MM.1S (cell line): Measurements from ENCODE around the gene SNHG17.

Experiments used
- DNase-seq: peaks from one replicate; pipeline ENCODE4 v3.0.0-alpha.2; 2015
- H2AFZ ChIP-seq: fragments of 300-600 bp; sonication (generic); 2 replicates; pipeline ENCODE4 v1.6.0; 2016; ENCODE audit warnings: antibody characterized with exemption, low read length
- H3F3A ChIP-seq: fragments of 300-600 bp; sonication (generic); 2 replicates; pipeline ENCODE4 v1.6.1; 2016; ENCODE audit warnings: mild to moderate bottlenecking, antibody characterized with exemption, low read length, moderate library complexity, mixed read lengths; ENCODE audit not compliant: insufficient read depth
- H3K27ac ChIP-seq: fragments of 300-600 bp; sonication (generic); 2 replicates; pipeline ENCODE4 v1.5.1; 2016; ENCODE audit warnings: mild to moderate bottlenecking, low read length
- H3K27me3 ChIP-seq: fragments of 300-600 bp; sonication (generic); replicated peaks from 2 replicates; pipeline ENCODE4 v1.6.0; 2016; ENCODE audit warnings: low read length; ENCODE audit not compliant: insufficient read depth
- H3K36me3 ChIP-seq: fragments of 300-600 bp; sonication (generic); replicated peaks from 2 replicates; pipeline ENCODE4 v1.6.1; 2016; ENCODE audit warnings: mild to moderate bottlenecking, low read length, mixed read lengths; ENCODE audit not compliant: insufficient read depth
- H3K4me1 ChIP-seq: fragments of 300-600 bp; sonication (generic); 2 replicates; pipeline ENCODE4 v1.6.1; 2016; ENCODE audit warnings: low read length, mixed read lengths
- H3K4me2 ChIP-seq: fragments of 300-600 bp; sonication (generic); 2 replicates; pipeline ENCODE4 v1.6.0; 2016; ENCODE audit warnings: low read depth, low read length
- H3K4me3 ChIP-seq: fragments of 300-600 bp; sonication (generic); 2 replicates; pipeline ENCODE4 v1.5.1; 2016; ENCODE audit warnings: low read length, mixed read lengths
- H3K79me2 ChIP-seq: fragments of 300-600 bp; sonication (generic); 2 replicates; pipeline ENCODE4 v1.6.1; 2016; ENCODE audit warnings: mixed run types, low read length, mixed read lengths
- H3K9ac ChIP-seq: fragments of 300-600 bp; sonication (generic); 2 replicates; pipeline ENCODE4 v1.6.1; 2016; ENCODE audit warnings: low read length, mixed read lengths
- H3K9me2 ChIP-seq: fragments of 300-600 bp; sonication (generic); replicated peaks from 2 replicates; pipeline ENCODE4 v1.6.1; 2016; ENCODE audit warnings: mild to moderate bottlenecking, low read length, mixed read lengths; ENCODE audit not compliant: insufficient read depth
- H3K9me3 ChIP-seq: fragments of 300-600 bp; sonication (generic); replicated peaks from 2 replicates; pipeline ENCODE4 v1.6.1; 2016; ENCODE audit warnings: mild to moderate bottlenecking, low read length, mixed read lengths; ENCODE audit not compliant: insufficient read depth
- H4K20me1 ChIP-seq: fragments of 300-600 bp; sonication (generic); 2 replicates; pipeline ENCODE4 v1.6.1; 2016; ENCODE audit warnings: mild to moderate bottlenecking, low read length, moderate library complexity, mixed read lengths; ENCODE audit not compliant: insufficient read depth
- EZH2 ChIP-seq: fragments of 300-600 bp; sonication (generic); optimal IDR thresholded peaks from 2 replicates; pipeline ENCODE3; 2017; ENCODE audit warnings: low read depth, mild to moderate bottlenecking, antibody characterized with exemption, low read length, mixed read lengths
- EZH2phosphoT487 ChIP-seq: fragments of 300-600 bp; sonication (generic); IDR thresholded peaks from 2 replicates; pipeline ENCODE4 v1.6.1; 2018; ENCODE audit warnings: antibody characterized with exemption, low read length
- TF ChIP-seq, protein P1 (sequence below): fragments of 300-600 bp; sonication (generic); IDR thresholded peaks from 2 replicates; pipeline ENCODE4 v1.5.1; 2016; ENCODE audit warnings: antibody characterized with exemption, low read length, mixed read lengths

SNHG17 gene

GRCh38 chr20:38427655-38428023 is 7.5 kb downstream of the SNHG17 start:
- H3K4me2 ChIP-seq, result no peak overlapping the region
- H3K9me3 ChIP-seq, result no peaks in the 10 kb centered on the region
- H3K27ac ChIP-seq, result no peak overlapping the region
- TF ChIP-seq EZH2 (no peak), EZH2phosphoT487 (no peak)
- TF ChIP-seq, protein P1, sequence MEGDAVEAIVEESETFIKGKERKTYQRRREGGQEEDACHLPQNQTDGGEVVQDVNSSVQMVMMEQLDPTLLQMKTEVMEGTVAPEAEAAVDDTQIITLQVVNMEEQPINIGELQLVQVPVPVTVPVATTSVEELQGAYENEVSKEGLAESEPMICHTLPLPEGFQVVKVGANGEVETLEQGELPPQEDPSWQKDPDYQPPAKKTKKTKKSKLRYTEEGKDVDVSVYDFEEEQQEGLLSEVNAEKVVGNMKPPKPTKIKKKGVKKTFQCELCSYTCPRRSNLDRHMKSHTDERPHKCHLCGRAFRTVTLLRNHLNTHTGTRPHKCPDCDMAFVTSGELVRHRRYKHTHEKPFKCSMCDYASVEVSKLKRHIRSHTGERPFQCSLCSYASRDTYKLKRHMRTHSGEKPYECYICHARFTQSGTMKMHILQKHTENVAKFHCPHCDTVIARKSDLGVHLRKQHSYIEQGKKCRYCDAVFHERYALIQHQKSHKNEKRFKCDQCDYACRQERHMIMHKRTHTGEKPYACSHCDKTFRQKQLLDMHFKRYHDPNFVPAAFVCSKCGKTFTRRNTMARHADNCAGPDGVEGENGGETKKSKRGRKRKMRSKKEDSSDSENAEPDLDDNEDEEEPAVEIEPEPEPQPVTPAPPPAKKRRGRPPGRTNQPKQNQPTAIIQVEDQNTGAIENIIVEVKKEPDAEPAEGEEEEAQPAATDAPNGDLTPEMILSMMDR, result no peak
- no peaks in the 10 kb centered on the region for H3F3A ChIP-seq
- H4K20me1 ChIP-seq, result peaks cover 84% of the 10 kb centered on the region
- H3K36me3 ChIP-seq, result peaks cover 63% of the 10 kb centered on the region
- no peak overlapping the region for H3K4me3 ChIP-seq
- H2AFZ ChIP-seq, result no peak overlapping the region
- H3K27me3 ChIP-seq, result no peaks in the 10 kb centered on the region
- peaks cover 14% of the 10 kb centered on the region; the same call in 1 of the 2 replicates for H3K4me1 ChIP-seq
- H3K9me2 ChIP-seq, result no peaks in the 10 kb centered on the region
- H3K9ac ChIP-seq, result no peak overlapping the region
- DNase-seq, result no peak
- peaks cover 99% of the 10 kb centered on the region for H3K79me2 ChIP-seq

DNA sequence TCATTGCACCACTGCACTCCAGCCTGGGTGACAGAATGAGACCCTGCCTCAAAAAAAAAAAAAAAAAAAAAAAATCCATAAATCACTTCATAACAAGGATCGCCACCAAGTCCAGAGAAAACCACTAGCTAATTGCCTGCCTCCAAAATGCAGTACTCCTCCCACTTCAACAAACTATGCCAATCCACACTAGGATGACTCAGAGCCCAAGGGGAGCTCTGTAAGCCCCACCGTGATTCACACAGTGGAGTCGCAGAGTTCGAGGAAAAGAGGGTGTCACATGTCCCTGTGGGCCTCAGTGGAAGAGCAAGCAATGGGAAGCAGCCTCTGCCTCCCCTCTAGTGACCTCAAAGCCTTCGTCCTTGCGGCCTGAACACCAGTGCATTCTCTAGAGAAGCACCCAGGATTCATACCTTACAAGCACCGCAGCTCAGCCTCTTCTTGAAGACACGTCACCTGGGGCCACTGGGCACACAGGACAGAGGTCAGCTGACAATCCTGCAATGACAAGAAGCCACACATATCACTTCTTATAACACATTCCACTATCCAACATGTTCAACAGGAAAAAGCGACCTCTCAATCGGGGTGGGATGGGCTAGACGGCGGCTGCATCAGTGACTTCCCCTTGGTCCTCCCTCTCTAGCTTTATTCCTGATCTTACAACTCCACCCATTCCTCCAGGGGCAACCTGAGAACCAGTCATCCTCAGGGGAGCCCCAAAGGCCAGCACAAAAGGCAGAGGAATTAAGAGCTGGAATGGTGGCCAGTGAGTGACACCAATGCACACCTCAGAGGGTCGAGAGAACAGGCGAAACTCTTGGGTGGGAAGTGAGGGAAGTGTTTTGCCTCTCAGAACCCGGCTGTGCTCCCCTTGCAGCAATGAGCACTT is 8.9 kb downstream of the SNHG17 start:
- H3K4me1 ChIP-seq, result 0 out of 2 replicates have a peak, but pooled peaks cover 3% of the 10 kb centered on the region
- H3K9me2 ChIP-seq, result no peaks in the 10 kb centered on the region
- H3K27me3 ChIP-seq, result no peaks in the 10 kb centered on the region
- DNase-seq, result no peak
- H3F3A ChIP-seq, result peaks cover 13% of the 10 kb centered on the region; the same call in 1 of the 2 replicates
- TF ChIP-seq, protein P1, result no peak
- TF ChIP-seq EZH2phosphoT487, result no peak
- no peak for TF ChIP-seq EZH2
- peaks cover 99% of the 10 kb centered on the region for H3K79me2 ChIP-seq
- H2AFZ ChIP-seq, result no peak overlapping the region
- H3K4me3 ChIP-seq, result no peak overlapping the region
- peaks cover 84% of the 10 kb centered on the region for H4K20me1 ChIP-seq
- H3K36me3 ChIP-seq, result peaks cover 61% of the 10 kb centered on the region
- H3K9me3 ChIP-seq, result no peaks in the 10 kb centered on the region
- H3K9ac ChIP-seq, result no peak overlapping the region
- H3K27ac ChIP-seq, result no peak overlapping the region
- H3K4me2 ChIP-seq, result no peak overlapping the region

DNA sequence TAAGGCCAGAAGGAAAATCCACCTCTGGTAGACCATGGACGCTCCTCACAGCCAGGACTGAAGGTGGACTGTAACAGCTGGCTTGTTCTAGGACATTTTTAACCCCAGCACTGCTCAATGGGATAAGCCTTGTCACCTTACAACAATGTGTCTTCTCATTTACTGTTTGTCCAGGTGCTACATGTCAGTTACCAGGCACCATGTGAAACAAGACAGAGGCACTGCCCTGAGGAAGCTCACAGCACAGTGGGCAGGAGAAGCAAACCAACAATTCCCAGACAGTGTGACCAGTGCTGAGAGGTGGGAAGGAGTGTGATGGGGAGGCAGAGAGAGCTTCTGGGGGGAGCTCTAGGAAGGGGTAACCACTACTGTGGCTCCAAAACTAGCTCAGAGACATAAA is 10.7 kb downstream of the SNHG17 start:
- Histone ChIP-seq H2AFZ (no peak overlapping the region), H3K9me3 (no peaks in the 10 kb centered on the region), H3F3A (peaks cover 32% of the 10 kb centered on the region; the same call in 1 of the 2 replicates), H3K9me2 (no peaks in the 10 kb centered on the region), H4K20me1 (peaks cover 82% of the 10 kb centered on the region), H3K27me3 (no peaks in the 10 kb centered on the region), H3K36me3 (peaks cover 66% of the 10 kb centered on the region), H3K27ac (no peak overlapping the region), H3K4me2 (no peak overlapping the region), H3K4me3 (no peak overlapping the region), H3K79me2 (peaks cover 85% of the 10 kb centered on the region), H3K4me1 (no peaks in the 10 kb centered on the region), H3K9ac (no peak overlapping the region)
- TF ChIP-seq EZH2phosphoT487 (no peak), EZH2 (no peak)
- TF ChIP-seq, protein P1, result no peak
- no peak for DNase-seq
